GM10266 (cell line): ENCODE results near the gene CDK8.

Experiments
- DNase-seq: peaks from one replicate; pipeline ENCODE4 v3.0.0; 2012; ENCODE audit errors: extremely low spot score
- CTCF ChIP-seq: IDR thresholded peaks from 2 replicates; pipeline ENCODE4 v1.5.1; 2012; ENCODE audit warnings: mild to moderate bottlenecking, low read depth; ENCODE audit not compliant: control insufficient read depth, insufficient read depth; ENCODE audit errors: missing control alignments

Gene CDK8

GRCh38 chr13:26221399-26221720 is 32.6 kb upstream of the CDK8 start:
- no peak for TF ChIP-seq CTCF
- no peak for DNase-seq

- DNase-seq = peak; percentile 95
- no peak for TF ChIP-seq CTCF
These were observed 32.0 kb upstream of the CDK8 start, which contains the start of gene RNF6 for GRCh38 chr13:26221721-26222519. Gene RNF6 (minus strand): TSS chr13:26222314. CDS start chr13:26219649, 2,665 bp downstream.

- no peak for TF ChIP-seq CTCF
- DNase-seq = peak; percentile 58
These were observed 31.3 kb upstream of the CDK8 start for GRCh38 chr13:26222520-26223046.

GRCh38 chr13:26225896-26226617 is 27.9 kb upstream of the CDK8 start:
- no peak for TF ChIP-seq CTCF

GRCh38 chr13:26227166-26227971 is 26.6 kb upstream of the CDK8 start:
- DNase-seq = no peak
- TF ChIP-seq CTCF = no peak

More at GRCh38 chr13:26225896-26226617, 27.9 kb upstream of the CDK8 start:
- DNase-seq = no peak

GRCh38 chr13:26228096-26228495 is 25.8 kb upstream of the CDK8 start:
- TF ChIP-seq CTCF = no peak
- no peak for DNase-seq
